Ishikawa (cell line): ENCODE data around the gene MYBL2.
A peak's percentile ranks its signal among the peaks of the same experiment; 100 is the strongest.

Experiments used
- CEBPB ChIP-seq: IDR thresholded peaks from 2 replicates; pipeline ENCODE4 v1.6.1; 2012
- CREB1 ChIP-seq: IDR thresholded peaks from 2 replicates; pipeline ENCODE4 v1.6.1; 2012; ENCODE audit warnings: low read depth
- EGR1 ChIP-seq: IDR thresholded peaks from 2 replicates; pipeline ENCODE4 v1.6.1; 2012
- EP300 ChIP-seq: IDR thresholded peaks from 2 replicates; pipeline ENCODE4 v1.6.1; 2012; ENCODE audit warnings: borderline replicate concordance
- FOXM1 ChIP-seq: IDR thresholded peaks from 2 replicates; pipeline ENCODE4 v1.6.1; 2012; ENCODE audit warnings: low read depth, borderline replicate concordance
- NFIC ChIP-seq: IDR thresholded peaks from 2 replicates; pipeline ENCODE4 v1.6.1; 2012
- RAD21 ChIP-seq: IDR thresholded peaks from 2 replicates; pipeline ENCODE4 v1.6.1; 2012; ENCODE audit warnings: low read depth
- TAF1 ChIP-seq: IDR thresholded peaks from 2 replicates; pipeline ENCODE4 v1.6.1; 2012; ENCODE audit warnings: low read depth, mild to moderate bottlenecking
- TCF12 ChIP-seq: IDR thresholded peaks from 2 replicates; pipeline ENCODE4 v1.6.1; 2012; ENCODE audit warnings: low read depth
- TEAD4 ChIP-seq: IDR thresholded peaks from 2 replicates; pipeline ENCODE4 v1.6.1; 2012
- YY1 ChIP-seq: IDR thresholded peaks from 2 replicates; pipeline ENCODE4 v1.6.1; 2012; ENCODE audit warnings: low read depth
- ZBTB7A ChIP-seq: IDR thresholded peaks from 2 replicates; pipeline ENCODE4 v1.6.1; 2012; ENCODE audit warnings: low read depth
- TF ChIP-seq, protein P1 (sequence below): IDR thresholded peaks from 2 replicates; pipeline ENCODE4 v1.6.1; 2012
- TF ChIP-seq, protein P2 (sequence below): IDR thresholded peaks from 2 replicates; pipeline ENCODE4 v1.6.1; 2012
- TF ChIP-seq, protein P3 (sequence below): IDR thresholded peaks from 2 replicates; pipeline ENCODE4 v1.6.1; 2012; ENCODE audit warnings: low read depth, mild to moderate bottlenecking

MYBL2 gene

DNA sequence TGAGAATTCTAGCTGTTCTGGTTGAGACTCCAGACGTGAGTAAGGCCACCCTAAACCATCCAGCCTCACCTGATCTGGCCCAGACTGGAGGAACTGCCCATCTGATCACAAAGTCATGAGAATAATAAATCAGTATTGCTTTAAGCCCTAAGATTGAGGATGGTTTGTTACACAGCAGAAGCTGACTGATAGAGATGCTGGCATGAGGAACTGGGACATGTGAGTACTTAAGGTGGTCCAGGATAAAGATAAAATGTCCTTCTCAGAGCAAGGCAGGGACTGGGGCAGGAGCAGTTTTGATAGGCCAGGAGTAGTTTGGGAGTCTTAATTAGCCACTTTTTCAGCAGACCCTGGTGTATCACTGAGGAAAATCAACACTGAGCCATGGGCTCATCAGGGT is 53.1 kb downstream of the MYBL2 start:
- TF ChIP-seq YY1 = no peak
- no peak for TF ChIP-seq EP300
- TF ChIP-seq FOXM1 = no peak
- TF ChIP-seq ZBTB7A = no peak
- TF ChIP-seq RAD21 = no peak
- TF ChIP-seq CEBPB = no peak
- TF ChIP-seq, protein P1, sequence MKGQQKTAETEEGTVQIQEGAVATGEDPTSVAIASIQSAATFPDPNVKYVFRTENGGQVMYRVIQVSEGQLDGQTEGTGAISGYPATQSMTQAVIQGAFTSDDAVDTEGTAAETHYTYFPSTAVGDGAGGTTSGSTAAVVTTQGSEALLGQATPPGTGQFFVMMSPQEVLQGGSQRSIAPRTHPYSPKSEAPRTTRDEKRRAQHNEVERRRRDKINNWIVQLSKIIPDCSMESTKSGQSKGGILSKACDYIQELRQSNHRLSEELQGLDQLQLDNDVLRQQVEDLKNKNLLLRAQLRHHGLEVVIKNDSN = no peak
- TF ChIP-seq EGR1 = no peak
- TF ChIP-seq, protein P2, sequence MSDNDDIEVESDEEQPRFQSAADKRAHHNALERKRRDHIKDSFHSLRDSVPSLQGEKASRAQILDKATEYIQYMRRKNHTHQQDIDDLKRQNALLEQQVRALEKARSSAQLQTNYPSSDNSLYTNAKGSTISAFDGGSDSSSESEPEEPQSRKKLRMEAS = no peak
- no peak for TF ChIP-seq CREB1
- TF ChIP-seq TCF12 = no peak
- no peak for TF ChIP-seq TEAD4
- TF ChIP-seq NFIC = no peak
- TF ChIP-seq, protein P3, sequence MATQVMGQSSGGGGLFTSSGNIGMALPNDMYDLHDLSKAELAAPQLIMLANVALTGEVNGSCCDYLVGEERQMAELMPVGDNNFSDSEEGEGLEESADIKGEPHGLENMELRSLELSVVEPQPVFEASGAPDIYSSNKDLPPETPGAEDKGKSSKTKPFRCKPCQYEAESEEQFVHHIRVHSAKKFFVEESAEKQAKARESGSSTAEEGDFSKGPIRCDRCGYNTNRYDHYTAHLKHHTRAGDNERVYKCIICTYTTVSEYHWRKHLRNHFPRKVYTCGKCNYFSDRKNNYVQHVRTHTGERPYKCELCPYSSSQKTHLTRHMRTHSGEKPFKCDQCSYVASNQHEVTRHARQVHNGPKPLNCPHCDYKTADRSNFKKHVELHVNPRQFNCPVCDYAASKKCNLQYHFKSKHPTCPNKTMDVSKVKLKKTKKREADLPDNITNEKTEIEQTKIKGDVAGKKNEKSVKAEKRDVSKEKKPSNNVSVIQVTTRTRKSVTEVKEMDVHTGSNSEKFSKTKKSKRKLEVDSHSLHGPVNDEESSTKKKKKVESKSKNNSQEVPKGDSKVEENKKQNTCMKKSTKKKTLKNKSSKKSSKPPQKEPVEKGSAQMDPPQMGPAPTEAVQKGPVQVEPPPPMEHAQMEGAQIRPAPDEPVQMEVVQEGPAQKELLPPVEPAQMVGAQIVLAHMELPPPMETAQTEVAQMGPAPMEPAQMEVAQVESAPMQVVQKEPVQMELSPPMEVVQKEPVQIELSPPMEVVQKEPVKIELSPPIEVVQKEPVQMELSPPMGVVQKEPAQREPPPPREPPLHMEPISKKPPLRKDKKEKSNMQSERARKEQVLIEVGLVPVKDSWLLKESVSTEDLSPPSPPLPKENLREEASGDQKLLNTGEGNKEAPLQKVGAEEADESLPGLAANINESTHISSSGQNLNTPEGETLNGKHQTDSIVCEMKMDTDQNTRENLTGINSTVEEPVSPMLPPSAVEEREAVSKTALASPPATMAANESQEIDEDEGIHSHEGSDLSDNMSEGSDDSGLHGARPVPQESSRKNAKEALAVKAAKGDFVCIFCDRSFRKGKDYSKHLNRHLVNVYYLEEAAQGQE = no peak
- TF ChIP-seq TAF1 = no peak

DNA sequence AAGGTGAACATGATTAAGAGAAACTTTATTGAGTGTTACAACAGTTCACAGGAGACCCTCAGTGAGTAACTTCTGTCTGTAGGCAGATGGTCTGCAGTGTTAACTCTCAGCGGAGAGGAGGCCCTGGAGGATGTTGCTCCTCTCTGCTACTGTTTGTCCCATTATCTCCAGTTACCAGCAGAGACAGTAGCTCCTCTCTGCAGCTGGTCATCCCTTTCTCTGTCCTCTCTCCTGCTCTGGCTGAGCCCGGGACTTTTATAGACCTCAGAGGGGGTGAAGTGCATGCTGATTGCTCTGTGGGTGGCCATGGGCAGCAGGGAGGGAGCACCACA is 54.1 kb downstream of the MYBL2 start:
- TF ChIP-seq TEAD4 (no peak), NFIC (no peak), TCF12 (no peak), EP300 (no peak), CEBPB (no peak)
- TF ChIP-seq, protein P1 = no peak
- TF ChIP-seq, protein P2 = no peak

DNA sequence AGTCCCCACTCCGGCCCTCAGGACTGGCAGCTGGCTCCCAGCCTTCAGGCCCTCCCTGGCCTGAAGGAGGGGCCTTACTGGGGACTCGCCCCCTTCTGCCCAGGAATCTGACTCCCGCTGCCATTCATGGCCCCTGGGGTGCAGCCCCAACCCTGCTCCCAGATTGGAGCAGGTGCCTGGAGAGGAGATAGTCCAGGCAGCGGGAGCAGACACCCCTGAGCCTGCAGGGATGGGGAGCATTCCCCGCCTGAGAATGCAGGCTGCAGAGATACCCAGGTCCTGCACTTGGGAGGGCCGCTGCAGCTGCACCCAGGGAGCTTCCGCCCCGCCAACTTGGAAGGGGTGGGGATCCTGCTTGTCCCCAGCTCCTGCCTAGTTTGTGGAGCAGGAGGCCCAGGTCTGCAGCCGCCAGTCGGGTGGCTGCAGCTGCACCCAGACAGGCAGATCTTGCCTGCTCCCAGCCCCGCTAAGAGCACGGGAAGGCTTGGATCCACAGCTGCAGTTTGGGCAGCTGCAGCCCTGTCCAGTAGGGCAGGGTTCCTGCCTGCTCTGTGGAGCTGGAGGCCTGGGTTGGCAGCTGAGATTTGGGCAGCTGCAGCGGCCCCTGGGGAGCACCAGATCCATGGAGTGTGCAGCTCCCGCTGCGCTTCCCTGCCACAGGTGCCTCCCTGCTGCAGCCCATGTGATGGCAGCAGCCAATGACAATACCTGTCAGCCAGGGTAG is 54.7 kb downstream of the MYBL2 start:
- TF ChIP-seq, protein P1 = peak; percentile 95
- TF ChIP-seq RAD21 = no peak; the same call in 1 of the 2 replicates
- no peak for TF ChIP-seq EGR1
- TF ChIP-seq YY1 = no peak
- no peak for TF ChIP-seq EP300
- TF ChIP-seq CEBPB = no peak
- no peak for TF ChIP-seq ZBTB7A
- TF ChIP-seq TEAD4 = no peak
- TF ChIP-seq TCF12 = peak; percentile 50
- TF ChIP-seq NFIC = no peak
- TF ChIP-seq CREB1 = no peak
- no peak for TF ChIP-seq FOXM1
- TF ChIP-seq, protein P2 = peak; percentile 35; the same call in 1 of the 2 replicates
- TF ChIP-seq, protein P3 = no peak

DNA sequence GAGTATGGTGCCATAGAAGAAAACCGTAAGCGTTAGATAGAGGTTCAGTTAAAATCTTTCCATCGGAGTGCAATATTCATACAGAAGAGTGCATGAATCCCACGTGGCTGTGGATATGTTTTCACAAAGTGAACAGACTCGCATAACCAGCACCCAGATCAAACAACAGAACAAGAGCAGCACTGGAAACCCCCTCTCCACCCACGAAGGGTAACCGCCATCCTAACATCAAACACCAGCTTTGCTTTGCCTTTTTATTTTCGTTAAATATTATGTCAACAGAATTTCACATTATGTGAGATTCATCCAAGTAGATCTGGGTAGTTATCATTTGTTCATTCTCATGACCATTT is 55.2 kb downstream of the MYBL2 start:
- TF ChIP-seq EP300 (no peak), TCF12 (no peak), YY1 (no peak), EGR1 (no peak), TEAD4 (no peak), RAD21 (no peak), TAF1 (no peak), ZBTB7A (no peak), CEBPB (no peak), NFIC (no peak), FOXM1 (no peak), CREB1 (no peak)
- TF ChIP-seq, protein P1 = no peak

DNA sequence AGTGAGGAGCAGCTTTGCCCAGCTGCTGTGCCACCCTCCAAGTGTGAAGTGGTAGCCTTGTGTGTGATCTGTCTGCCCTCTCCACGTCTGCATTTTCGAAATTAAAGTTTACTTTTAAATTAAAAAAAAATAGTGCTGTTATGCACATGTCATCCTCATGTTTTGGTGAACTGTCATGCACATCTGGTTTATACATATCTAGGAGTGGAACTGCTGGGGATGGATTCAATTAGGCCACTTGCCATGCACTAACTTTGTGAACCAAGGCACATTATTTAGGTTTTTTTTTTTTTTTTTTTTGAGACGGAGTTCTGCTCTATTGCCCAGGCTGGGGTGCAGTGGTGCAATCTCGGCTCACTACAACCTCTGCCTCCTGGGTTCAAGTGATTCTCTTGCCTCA is 56.3 kb downstream of the MYBL2 start:
- TF ChIP-seq CEBPB (no peak), FOXM1 (no peak), EP300 (no peak), EGR1 (no peak), NFIC (no peak), CREB1 (no peak), TCF12 (no peak), YY1 (no peak), ZBTB7A (no peak)
- TF ChIP-seq, protein P2 = no peak
- TF ChIP-seq, protein P3 = no peak
